SK-N-SH (cell line): ENCODE data around the gene VDR. TPM values are rescaled to one million over a fixed set of nuclear protein-coding genes. Genes with fewer than 3 reads are reported as not detected.

Experiments
- CTCF ChIA-PET: fragments of 300-600, 350-600 bp; formaldehyde crosslinking; extraction: SDS; loops from one replicate; lab custom pipeline; 2021; lab: Yijun Ruan, JAX
- POLR2A ChIA-PET: fragments of 350-600 bp; sonication (Branson Sonifier 250); formaldehyde crosslinking; extraction: SDS; loops from one replicate; lab custom pipeline; 2020; ENCODE audit warnings: antibody characterized with exemption, inconsistent platforms; lab: Yijun Ruan, JAX
- DNase-seq: peaks from one replicate; pipeline ENCODE4 v3.0.0; 2012
- H2AFZ ChIP-seq: fragments of 200-600 bp; sonication (generic); 2 replicates; pipeline ENCODE4 v1.8.1; 2016; ENCODE audit warnings: antibody characterized with exemption, mild to moderate bottlenecking, low read depth
- H3F3A ChIP-seq: fragments of 200-600 bp; sonication (generic); replicated peaks from 2 replicates; pipeline ENCODE3; 2016; ENCODE audit warnings: antibody characterized with exemption, mild to moderate bottlenecking; ENCODE audit not compliant: insufficient read depth
- H3K27ac ChIP-seq, 2 experiments: fragments of 200-500 bp in 1 of 2; fragments of 200-600 bp in 1 of 2; sonication (Bioruptor generic) in 1 of 2; sonication (generic), shearing (Covaris generic) in 1 of 2; 2 replicates each; pipeline versions ENCODE4 v1.5.1 to v1.6.1; 2014 to 2016; ENCODE audit warnings: low read depth in 2 of 2, inconsistent platforms in 1 of 2, low read length in 1 of 2, mild to moderate bottlenecking in 1 of 2, mixed read lengths in 1 of 2
- H3K27me3 ChIP-seq: fragments of 200-600 bp; sonication (generic), shearing (Covaris generic); 2 replicates; pipeline ENCODE4 v1.6.1; 2016; ENCODE audit warnings: mixed run types; ENCODE audit not compliant: insufficient read depth
- H3K36me3 ChIP-seq, 2 experiments: fragments of 200-500 bp in 1 of 2; fragments of 200-600 bp in 1 of 2; sonication (Bioruptor generic) in 1 of 2; sonication (generic) in 1 of 2; replicated peaks in 1 of 2; 2 replicates each; pipeline versions ENCODE3 to v1.5.1; 2014 to 2016; ENCODE audit warnings: low read length in 1 of 2, mild to moderate bottlenecking in 1 of 2; ENCODE audit not compliant: insufficient read depth in 2 of 2, control insufficient read depth in 1 of 2
- H3K4me1 ChIP-seq, 2 experiments: fragments of 200-500 bp in 1 of 2; fragments of 200-600 bp in 1 of 2; sonication (Bioruptor generic) in 1 of 2; sonication (generic), shearing (Covaris generic) in 1 of 2; 2 replicates each; pipeline versions ENCODE4 v1.5.1 to v1.6.1; 2014 to 2016; ENCODE audit warnings: low read depth in 1 of 2, low read length in 1 of 2, mixed run types in 1 of 2; ENCODE audit not compliant: insufficient read depth in 2 of 2, control insufficient read depth in 1 of 2
- H3K4me2 ChIP-seq: fragments of 200-600 bp; sonication (generic), shearing (Covaris generic); 2 replicates; pipeline ENCODE4 v1.6.1; 2017; ENCODE audit warnings: mixed run types
- H3K4me3 ChIP-seq, 2 experiments: fragments of 200-500 bp in 1 of 2; fragments of 200-600 bp in 1 of 2; sonication (Bioruptor generic) in 1 of 2; sonication (generic), shearing (Covaris generic) in 1 of 2; 2 replicates each; pipeline versions ENCODE4 v1.5.1 to v1.8.1; 2014 to 2016; ENCODE audit warnings: low read depth in 2 of 2, inconsistent platforms in 1 of 2, low read length in 1 of 2, mild to moderate bottlenecking in 1 of 2, mixed read lengths in 1 of 2, moderate library complexity in 1 of 2
- H3K79me2 ChIP-seq: fragments of 200-600 bp; sonication (generic); 2 replicates; pipeline ENCODE4 v1.8.1; 2017; ENCODE audit warnings: mild to moderate bottlenecking; ENCODE audit not compliant: insufficient read depth
- H3K9ac ChIP-seq: fragments of 200-600 bp; sonication (generic); 2 replicates; pipeline ENCODE4 v1.6.1; 2017; ENCODE audit warnings: mixed run types
- H3K9me2 ChIP-seq: fragments of 200-600 bp; sonication (generic); 2 replicates; pipeline ENCODE4 v1.6.1; 2017; ENCODE audit warnings: mixed run types
- H3K9me3 ChIP-seq: fragments of 200-600 bp; sonication (generic); 2 replicates; pipeline ENCODE4 v1.6.1; 2017; ENCODE audit warnings: mixed run types, mild to moderate bottlenecking, moderate library complexity
- H4K20me1 ChIP-seq: fragments of 200-600 bp; sonication (generic); 2 replicates; pipeline ENCODE4 v1.6.1; 2017; ENCODE audit warnings: mild to moderate bottlenecking, mixed run types; ENCODE audit not compliant: insufficient read depth
- CTCF ChIP-seq: fragments of 200-600 bp; sonication (generic); IDR thresholded peaks from 2 replicates; pipeline ENCODE4 v1.6.1; 2017; ENCODE audit warnings: antibody characterized with exemption, mild to moderate bottlenecking, moderate library complexity
- EZH2phosphoT487 ChIP-seq: fragments of 200-600 bp; sonication (generic); IDR thresholded peaks from 2 replicates; pipeline ENCODE4 v1.6.1; 2017; ENCODE audit warnings: low read depth, mixed run types, mild to moderate bottlenecking, antibody characterized with exemption, moderate library complexity, borderline replicate concordance
- GATA2 ChIP-seq: sonication (generic); formaldehyde crosslinking; IDR thresholded peaks from 2 replicates; pipeline ENCODE4 v1.5.0; 2020; ENCODE audit warnings: mild to moderate bottlenecking, missing genetic modification reagents
- IRF3 ChIP-seq: fragments of 150-350 bp; IDR thresholded peaks from 2 replicates; pipeline ENCODE4 v1.6.1; 2016; ENCODE audit warnings: mild to moderate bottlenecking, low read depth, low read length
- JUND ChIP-seq: IDR thresholded peaks from 2 replicates; pipeline ENCODE4 v1.4.0; 2012
- NFIC ChIP-seq: IDR thresholded peaks from 2 replicates; pipeline ENCODE4 v1.4.0; 2012; ENCODE audit warnings: borderline replicate concordance
- NRF1 ChIP-seq: IDR thresholded peaks from 2 replicates; pipeline ENCODE4 v1.6.1; 2012; ENCODE audit warnings: low read depth, mild to moderate bottlenecking, low read length
- POLR2AphosphoS5 ChIP-seq: IDR thresholded peaks from 2 replicates; pipeline ENCODE4 v1.6.1; 2012; ENCODE audit warnings: low read depth, low read length
- RAD21 ChIP-seq: IDR thresholded peaks from 2 replicates; pipeline ENCODE4 v1.6.1; 2012; ENCODE audit warnings: mild to moderate bottlenecking, low read length
- REST ChIP-seq: IDR thresholded peaks from 2 replicates; pipeline ENCODE4 v1.6.1; 2012; ENCODE audit warnings: mild to moderate bottlenecking, low read depth, low read length, moderate library complexity
- SMC3 ChIP-seq: IDR thresholded peaks from 2 replicates; pipeline ENCODE4 v1.6.1; 2012; ENCODE audit warnings: low read depth, low read length, improper control_type of control experiment
- TCF12 ChIP-seq: IDR thresholded peaks from 2 replicates; pipeline ENCODE4 v1.4.0; 2012
- WGBS: methylation state at CpG from one replicate; pipeline ENCODE4 v1.1.6; 2017; ENCODE audit warnings: low lambda C conversion rate; 5-methylcytosine and 5-hydroxymethylcytosine counted together
- polyA plus RNA-seq, 3 experiments: library from polyadenylated mRNA; depleted of rRNA; stranded (reverse); fragments of >200 nt; gene quantifications; 2 replicates each; pipeline ENCODE4 v1.2.3, GENCODE V29; 2012

Gene VDR
- polyA plus RNA-seq, 1 of the 3 experiments (the other 2 are of a cell fraction): 0.33 TPM

- no peaks in the 10 kb centered on the region for H3K9me2 ChIP-seq
- H3K9me3 ChIP-seq: no peaks in the 10 kb centered on the region
- H3K4me2 ChIP-seq: no peak overlapping the region
- no peaks in the 10 kb centered on the region for H3F3A ChIP-seq
- POLR2A ChIA-PET: interaction anchor here (1.0 to 1.3 kb wide), 4 partner anchors 13 to 41 kb away, joined by 3 to 5 read pairs (median 3); no protein-coding TSS in a partner anchor
- peak; percentile 82 for DNase-seq
- no peak overlapping the region for H3K27ac ChIP-seq
- no peaks in the 10 kb centered on the region; a peak in 2 of 4 replicates for H3K4me1 ChIP-seq
- no peak overlapping the region for H3K9ac ChIP-seq
- TF ChIP-seq SMC3 (peak; percentile 46; the same call in 1 of the 2 replicates), JUND (no peak), RAD21 (peak; percentile 72), CTCF (peak; percentile 64)
- TF ChIP-seq, all 33 proteins: peak for 3
- WGBS: 40% methylated on average over 10 of the region's 10 CpGs
- Histone ChIP-seq H3K27me3 (no peaks in the 10 kb centered on the region), H3K4me3 (no peak overlapping the region), H3K36me3 (no peaks in the 10 kb centered on the region), H3K79me2 (no peaks in the 10 kb centered on the region), H2AFZ (no peak overlapping the region), H4K20me1 (no peaks in the 10 kb centered on the region)
- CTCF ChIA-PET: interaction anchor here (0.6 to 25.6 kb wide), 58 partner anchors 10 to 780 kb away, joined by 3 to 458 read pairs (median 6); partner anchors contain the start of genes ENDOU, HDAC7, RAPGEF3 and RPAP3
Measured at GRCh38 chr12:47838286-47838931, 66.4 kb downstream of the VDR start.

- Histone ChIP-seq H3K4me1 (no peaks in the 10 kb centered on the region; a peak in 2 of 4 replicates), H4K20me1 (no peaks in the 10 kb centered on the region), H3K36me3 (no peaks in the 10 kb centered on the region), H3K27me3 (no peaks in the 10 kb centered on the region), H3K9me2 (no peaks in the 10 kb centered on the region), H3K9ac (no peak overlapping the region), H3K9me3 (no peaks in the 10 kb centered on the region), H2AFZ (no peak overlapping the region), H3K4me3 (no peak overlapping the region), H3K27ac (no peak overlapping the region), H3F3A (no peaks in the 10 kb centered on the region), H3K4me2 (no peak overlapping the region), H3K79me2 (no peaks in the 10 kb centered on the region)
- TF ChIP-seq NRF1 (no peak), SMC3 (peak; percentile 93), CTCF (peak; percentile 91), GATA2 (no peak), NFIC (no peak), IRF3 (no peak), TCF12 (no peak), POLR2AphosphoS5 (no peak), REST (no peak), RAD21 (peak; percentile 86), EZH2phosphoT487 (no peak)
- POLR2A ChIA-PET: interaction anchor here (0.6 to 1.3 kb wide), 6 partner anchors 14 to 121 kb away, joined by 3 to 7 read pairs (median 4); no protein-coding TSS in a partner anchor
- DNase-seq: peak; percentile 81
- 45% methylated on average over 13 of the region's 13 CpGs for WGBS
- CTCF ChIA-PET: interaction anchor here (0.6 to 25.6 kb wide), 55 partner anchors 9 to 781 kb away, joined by 3 to 458 read pairs (median 6); partner anchors contain the start of genes ENDOU, HDAC7, RAPGEF3 and RPAP3
Measured at GRCh38 chr12:47837190-47838171, 67.3 kb downstream of the VDR start.
